ENCODE results near the gene STK39. TPM values are rescaled to one million over a fixed set of nuclear protein-coding genes. Genes with fewer than 3 reads are reported as not detected.

The STK39 gene
- total and polyA plus RNA-seq, 5 experiments from 2014 or later = 4.3 to 18.1 (median 8.3) TPM

GRCh38 chr2:167924556-167924955, 322.8 kb downstream of the STK39 start:
- H3K27ac Mint-ChIP-seq = no peak overlapping the region
- no peaks in the 10 kb centered on the region for H3K4me1 Mint-ChIP-seq
- H3K9me3 Mint-ChIP-seq = no peaks in the 10 kb centered on the region
- H3K36me3 Mint-ChIP-seq = no peaks in the 10 kb centered on the region
- peaks cover 0 to 18% (median 0%) of the 10 kb centered on the region in 5 donors for H3K27me3 Mint-ChIP-seq
- ATAC-seq (no peak), DNase-seq (no peak)
- POLR2A ChIA-PET = no interaction called here
- H3K4me3 Mint-ChIP-seq = no peak overlapping the region

- DNase-seq = no peak
- Mint-ChIP-seq H3K9me3 (peaks cover 0 to 1% (median 0%) of the 10 kb centered on the region in 9 donors), H3K36me3 (no peaks in the 10 kb centered on the region), H3K4me3 (no peak overlapping the region), H3K27ac (no peak overlapping the region), H3K27me3 (peaks cover under 1 to 37% (median 7%) of the 10 kb centered on the region in 5 donors), H3K4me1 (no peaks in the 10 kb centered on the region)
- ATAC-seq = no peak
- POLR2A ChIA-PET = no interaction called here
Measured at GRCh38 chr2:167916756-167917155, 330.6 kb downstream of the STK39 start.

GRCh38 chr2:167914969-167915368, 332.4 kb downstream of the STK39 start:
- peaks cover 0 to 1% (median 0%) of the 10 kb centered on the region in 9 donors for H3K9me3 Mint-ChIP-seq
- POLR2A ChIA-PET = no interaction called here
- no peak overlapping the region for H3K27ac Mint-ChIP-seq
- H3K36me3 Mint-ChIP-seq = no peaks in the 10 kb centered on the region
- H3K4me3 Mint-ChIP-seq = no peak overlapping the region
- ATAC-seq (no peak), DNase-seq (no peak)
- peaks cover 9 to 43% (median 12%) of the 10 kb centered on the region in 5 donors for H3K27me3 Mint-ChIP-seq
- H3K4me1 Mint-ChIP-seq = no peaks in the 10 kb centered on the region

- DNase-seq = no peak
- no peaks in the 10 kb centered on the region for H3K36me3 Mint-ChIP-seq
- H3K27me3 Mint-ChIP-seq = peaks cover 5 to 23% (median 15%) of the 10 kb centered on the region in 5 donors
- POLR2A ChIA-PET = no interaction called here
- peaks cover 0 to 6% (median 0%) of the 10 kb centered on the region in 4 donors for H3K4me1 Mint-ChIP-seq
- no peak for ATAC-seq
- no peak overlapping the region for H3K4me3 Mint-ChIP-seq
- no peak overlapping the region for H3K27ac Mint-ChIP-seq
- peaks cover 0 to 2% (median 0%) of the 10 kb centered on the region in 9 donors for H3K9me3 Mint-ChIP-seq
Measured at GRCh38 chr2:167908786-167909185, 338.6 kb downstream of the STK39 start.

GRCh38 chr2:167905668-167906067, 341.7 kb downstream of the STK39 start:
- Mint-ChIP-seq H3K4me1 (peaks cover 0 to 6% (median 0%) of the 10 kb centered on the region in 4 donors), H3K4me3 (no peak overlapping the region), H3K36me3 (no peaks in the 10 kb centered on the region), H3K27ac (no peak overlapping the region), H3K9me3 (peaks cover 0 to 2% (median 0%) of the 10 kb centered on the region in 9 donors), H3K27me3 (peaks cover 1 to 16% (median 11%) of the 10 kb centered on the region in 5 donors)
- POLR2A ChIA-PET = no interaction called here
- no peak for ATAC-seq
- no peak for DNase-seq

Other genes with a start within 250 kb of the STK39 start
- 10 to 100 TPM; 28.9 to 29.3 TPM for gene CERS6, start 208.7 kb upstream of the STK39 start, total RNA-seq
- 10 to 100 TPM in 2 of 3 donors, 1 to 10 TPM in 1; 9.5 to 17.4 (median 10.8) TPM for gene CERS6, start 208.7 kb upstream of the STK39 start, polyA plus RNA-seq